ENCODE data around the gene GFOD2.

GFOD2 gene

GRCh38 chr16:67657017-67657608, 62.0 kb downstream of the GFOD2 start:
- no peak for DNase-seq

- no peak for DNase-seq
Measured at GRCh38 chr16:67656344-67657016, 62.6 kb downstream of the GFOD2 start.

GRCh38 chr16:67655363-67655762, 63.8 kb downstream of the GFOD2 start:
- no peak for DNase-seq

- DNase-seq = no peak
Measured at GRCh38 chr16:67654403-67654911, 64.7 kb downstream of the GFOD2 start.

- no peak for DNase-seq
Measured at GRCh38 chr16:67653789-67654402, 65.2 kb downstream of the GFOD2 start.

GRCh38 chr16:67653128-67653788, 65.9 kb downstream of the GFOD2 start:
- no peak for DNase-seq

GRCh38 chr16:67652578-67653127, 66.5 kb downstream of the GFOD2 start:
- DNase-seq = no peak

GRCh38 chr16:67651847-67652246, 67.3 kb downstream of the GFOD2 start:
- DNase-seq = no peak

- DNase-seq = no peak
Measured at GRCh38 chr16:67651039-67651438, 68.1 kb downstream of the GFOD2 start.

- no peak for DNase-seq
Measured at GRCh38 chr16:67650023-67650422, 69.1 kb downstream of the GFOD2 start.

- no peak for DNase-seq
Measured at GRCh38 chr16:67649494-67649931, 69.6 kb downstream of the GFOD2 start.

- DNase-seq = no peak
Measured at GRCh38 chr16:67648764-67649407, 70.2 kb downstream of the GFOD2 start.

- no peak for DNase-seq
Measured at GRCh38 chr16:67648088-67648763, 70.9 kb downstream of the GFOD2 start.

GRCh38 chr16:67647681-67648080, 71.4 kb downstream of the GFOD2 start:
- DNase-seq = no peak

GRCh38 chr16:67647111-67647651, 71.9 kb downstream of the GFOD2 start:
- no peak for DNase-seq

- no peak for DNase-seq
Measured at GRCh38 chr16:67645397-67646121, 73.6 kb downstream of the GFOD2 start.

- DNase-seq = no peak
Measured at GRCh38 chr16:67644038-67644437, 75.1 kb downstream of the GFOD2 start.

GRCh38 chr16:67641779-67642708, 77.1 kb downstream of the GFOD2 start:
- DNase-seq = no peak

- DNase-seq = no peak
Measured at GRCh38 chr16:67637625-67638024, 81.5 kb downstream of the GFOD2 start.

GRCh38 chr16:67636713-67637112, 82.4 kb downstream of the GFOD2 start:
- no peak for DNase-seq
